OCI-LY7 (cell line): ENCODE data around the gene PLD5. TPM values are rescaled to one million over a fixed set of nuclear protein-coding genes. Genes with fewer than 3 reads are reported as not detected.

Experiments
- BruUV-seq: library from RNA; stranded (reverse); fragments of 400-500 nt; replicated peaks from 2 replicates; lab custom pipeline; 2021; lab: Mats Ljungman, UMichigan
- CTCF ChIA-PET: fragments of 300-600 bp; sonication (Branson Sonifier 250); formaldehyde crosslinking; loops from one replicate; lab custom pipeline; 2022; ENCODE audit warnings: antibody characterized with exemption; ENCODE audit not compliant: unreplicated experiment; lab: Charles Lee
- POLR2A ChIA-PET: fragments of 300-600 bp; sonication (Branson Sonifier 250); formaldehyde crosslinking; loops from one replicate; lab custom pipeline; 2022; ENCODE audit warnings: antibody characterized with exemption; lab: Charles Lee
- DNase-seq: peaks from one replicate; pipeline ENCODE4 v3.0.0-alpha.2; 2015; ENCODE audit warnings: low spot score
- H2AFZ ChIP-seq: fragments of 200-600 bp; sonication (generic), shearing (Covaris generic); 2 replicates; pipeline ENCODE4 v1.6.1; 2014; ENCODE audit warnings: mild to moderate bottlenecking, antibody characterized with exemption, low read length, moderate library complexity
- H3K27ac ChIP-seq: fragments of 200-600 bp; sonication (generic); 2 replicates; pipeline ENCODE4 v1.5.1; 2014; ENCODE audit warnings: mixed run types, low read depth, mild to moderate bottlenecking, moderate library complexity, low read length, inconsistent platforms; ENCODE audit not compliant: poor library complexity, severe bottlenecking
- H3K36me3 ChIP-seq: fragments of 200-600 bp; sonication (generic); 2 replicates; pipeline ENCODE4 v1.6.1; 2014; ENCODE audit warnings: mild to moderate bottlenecking, antibody characterized with exemption, low read length, moderate library complexity, mixed read lengths; ENCODE audit not compliant: insufficient read depth
- H3K4me1 ChIP-seq: fragments of 200-600 bp; sonication (generic); 2 replicates; pipeline ENCODE4 v1.5.1; 2014; ENCODE audit warnings: mild to moderate bottlenecking, low read length; ENCODE audit not compliant: insufficient read depth, poor library complexity, severe bottlenecking
- H3K4me2 ChIP-seq: fragments of 200-600 bp; sonication (generic); 2 replicates; pipeline ENCODE4 v1.6.1; 2014; ENCODE audit warnings: mild to moderate bottlenecking, low read length
- H3K4me3 ChIP-seq: fragments of 200-600 bp; sonication (generic); 2 replicates; pipeline ENCODE4 v1.5.1; 2014; ENCODE audit warnings: mild to moderate bottlenecking, low read depth, low read length; ENCODE audit not compliant: poor library complexity, severe bottlenecking
- H3K79me2 ChIP-seq: fragments of 200-600 bp; sonication (generic); 2 replicates; pipeline ENCODE4 v1.6.1; 2016; ENCODE audit warnings: low read depth, mild to moderate bottlenecking, low read length, moderate library complexity, mixed read lengths; ENCODE audit not compliant: insufficient read depth
- H3K9me2 ChIP-seq: fragments of 200-600 bp; sonication (generic); 2 replicates; pipeline ENCODE4 v1.6.1; 2016; ENCODE audit warnings: mild to moderate bottlenecking, low read length, mixed read lengths; ENCODE audit not compliant: insufficient read depth
- H3K9me3 ChIP-seq: fragments of 200-600 bp; sonication (generic); 2 replicates; pipeline ENCODE4 v1.6.1; 2014; ENCODE audit warnings: mild to moderate bottlenecking, mixed run types, low read length, mixed read lengths
- H4K20me1 ChIP-seq: fragments of 200-600 bp; sonication (generic); 2 replicates; pipeline ENCODE4 v1.6.1; 2014; ENCODE audit warnings: mild to moderate bottlenecking, antibody characterized with exemption, low read length, moderate library complexity, mixed read lengths; ENCODE audit not compliant: insufficient read depth
- CTCF ChIP-seq: fragments of 200-600 bp; sonication (generic); conservative IDR thresholded peaks from 2 replicates; pipeline ENCODE4 v1.5.1; 2014; ENCODE audit warnings: mild to moderate bottlenecking, antibody characterized with exemption, low read length, moderate library complexity, mixed read lengths
- EZH2phosphoT487 ChIP-seq: fragments of 200-600 bp; sonication (generic); IDR thresholded peaks from 2 replicates; pipeline ENCODE4 v1.6.1; 2018; ENCODE audit warnings: low read depth, borderline replicate concordance, mild to moderate bottlenecking, mixed run types, antibody characterized with exemption, low read length, moderate library complexity, mixed read lengths
- intact Hi-C: fragments of 100-400 bp; cut with micrococcal nuclease; formaldehyde crosslinking; loops from one replicate; pipeline ENCODE4 v1.10.0; 2022; ENCODE audit not compliant: unreplicated experiment
- total RNA-seq, 2 experiments: library from RNA; depleted of rRNA in 1 of 2; stranded (reverse); fragments of >200 nt in 1 of 2; shearing (Covaris generic) in 1 of 2; gene quantifications; 2 replicates each; pipeline ENCODE4 v1.2.3, GENCODE V29; 2014 to 2022

The PLD5 gene
- total RNA-seq, 2 experiments from 2014 or later = not detected

- POLR2A ChIA-PET = interaction anchor here (0.6 kb wide), 1 partner anchor 894 kb away, joined by 3 read pairs; no protein-coding TSS in a partner anchor
- intact Hi-C loops = no loop called here
- Histone ChIP-seq H3K9me2 (no peaks in the 10 kb centered on the region), H3K79me2 (no peaks in the 10 kb centered on the region), H3K9me3 (no peaks in the 10 kb centered on the region), H3K4me2 (no peak overlapping the region), H3K27ac (no peak overlapping the region), H2AFZ (no peak overlapping the region), H4K20me1 (no peaks in the 10 kb centered on the region), H3K4me3 (no peak overlapping the region), H3K4me1 (no peaks in the 10 kb centered on the region), H3K36me3 (no peaks in the 10 kb centered on the region)
- no peak for DNase-seq
- BruUV-seq = no TSS peak
- no peak for TF ChIP-seq CTCF
- CTCF ChIA-PET = no interaction called here
These were observed 74.8 kb downstream of the PLD5 start for GRCh38 chr1:242449661-242450060.

GRCh38 chr1:242448910-242449645 is 75.4 kb downstream of the PLD5 start:
- H3K36me3 ChIP-seq = no peaks in the 10 kb centered on the region
- no peak overlapping the region for H3K4me2 ChIP-seq
- H3K9me2 ChIP-seq = no peaks in the 10 kb centered on the region
- CTCF ChIA-PET = no interaction called here
- H4K20me1 ChIP-seq = no peaks in the 10 kb centered on the region
- no peaks in the 10 kb centered on the region for H3K79me2 ChIP-seq
- POLR2A ChIA-PET = interaction anchor here (0.6 kb wide), 1 partner anchor 894 kb away, joined by 3 read pairs; no protein-coding TSS in a partner anchor
- no peak overlapping the region for H3K4me3 ChIP-seq
- H3K4me1 ChIP-seq = no peaks in the 10 kb centered on the region
- no peaks in the 10 kb centered on the region for H3K9me3 ChIP-seq
- DNase-seq = no peak
- TF ChIP-seq EZH2phosphoT487 (no peak), CTCF (no peak)
- BruUV-seq = no TSS peak
- no peak overlapping the region for H3K27ac ChIP-seq
- intact Hi-C loops = no loop called here
- no peak overlapping the region for H2AFZ ChIP-seq

GRCh38 chr1:242447689-242448088 is 76.8 kb downstream of the PLD5 start:
- Histone ChIP-seq H3K36me3 (no peaks in the 10 kb centered on the region), H3K79me2 (no peaks in the 10 kb centered on the region), H3K4me1 (no peaks in the 10 kb centered on the region), H3K9me3 (no peaks in the 10 kb centered on the region), H3K4me2 (no peak overlapping the region), H3K27ac (no peak overlapping the region), H3K9me2 (no peaks in the 10 kb centered on the region), H4K20me1 (no peaks in the 10 kb centered on the region), H3K4me3 (no peak overlapping the region), H2AFZ (no peak overlapping the region)
- intact Hi-C loops = no loop called here
- DNase-seq = no peak
- TF ChIP-seq EZH2phosphoT487 (no peak), CTCF (no peak)
- ChIA-PET POLR2A (interaction anchor here (0.6 kb wide), 1 partner anchor 10 kb away, joined by 3 read pairs; no protein-coding TSS in a partner anchor), CTCF (no interaction called here)
- BruUV-seq = no TSS peak
